ENCODE results near the gene FUS. TPM values are rescaled to one million over a fixed set of nuclear protein-coding genes. Genes with fewer than 3 reads are reported as not detected.
"Not testable (repeated sequence)": the region's sequence is repeated elsewhere in the genome, so short reads cannot be mapped to it uniquely, and the experiment has no call there.

Gene FUS
- total RNA-seq, 3 donors from 2014 or later (not counting 1 experiment from before 2014, with no cell fraction given): 872 to 934 (median 918) TPM

DNA sequence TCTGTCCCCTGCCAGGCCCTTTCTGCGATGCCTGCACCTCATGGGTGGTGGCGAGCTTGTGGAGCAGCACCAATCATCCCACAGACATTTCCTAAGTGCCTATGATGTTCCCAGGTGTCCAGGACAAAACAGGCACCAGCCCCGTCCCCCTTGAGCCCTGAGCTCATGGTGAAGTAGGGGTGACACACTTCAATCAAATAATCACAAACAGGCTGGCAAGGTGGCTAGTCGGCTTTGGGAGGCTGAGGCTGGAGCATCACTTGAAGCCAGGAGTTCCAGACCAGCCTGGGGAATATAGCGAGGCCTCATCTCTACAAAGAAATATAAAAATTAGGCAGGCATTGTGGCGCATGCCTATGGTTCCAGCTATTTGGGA is 43.7 kb upstream of the FUS start:
- 92% methylated on average over 5 of the region's 6 CpGs for WGBS (ENCODE audit: insufficient coverage)
- Histone ChIP-seq H3K9me3 (ENCODE audit: control insufficient read depth, insufficient read depth, low read length) (no peaks in the 10 kb centered on the region), H3K4me3 (ENCODE audit: low read length) (no peak overlapping the region), H3K36me3 (ENCODE audit: control insufficient read depth, insufficient read depth, low read length) (peaks cover 11% of the 10 kb centered on the region), H3K27ac (ENCODE audit: low read length) (no peak overlapping the region), H3K27me3 (ENCODE audit: control insufficient read depth, insufficient read depth, low read length) (no peaks in the 10 kb centered on the region), H3K4me1 (ENCODE audit: control insufficient read depth, insufficient read depth, low read length) (peaks cover 8% of the 10 kb centered on the region)
- Mint-ChIP-seq H3K27me3 (ENCODE audit: low read depth in 2 of 2) (no peaks in the 10 kb centered on the region), H3K36me3 (no peaks in the 10 kb centered on the region), H3K9me3 (no peaks in the 10 kb centered on the region), H3K4me3 (no peak overlapping the region), H3K27ac (no peak overlapping the region), H3K4me1 (no peaks in the 10 kb centered on the region)
- DNase-seq (no peak), ATAC-seq (no peak)
- TF ChIP-seq, protein P1, sequence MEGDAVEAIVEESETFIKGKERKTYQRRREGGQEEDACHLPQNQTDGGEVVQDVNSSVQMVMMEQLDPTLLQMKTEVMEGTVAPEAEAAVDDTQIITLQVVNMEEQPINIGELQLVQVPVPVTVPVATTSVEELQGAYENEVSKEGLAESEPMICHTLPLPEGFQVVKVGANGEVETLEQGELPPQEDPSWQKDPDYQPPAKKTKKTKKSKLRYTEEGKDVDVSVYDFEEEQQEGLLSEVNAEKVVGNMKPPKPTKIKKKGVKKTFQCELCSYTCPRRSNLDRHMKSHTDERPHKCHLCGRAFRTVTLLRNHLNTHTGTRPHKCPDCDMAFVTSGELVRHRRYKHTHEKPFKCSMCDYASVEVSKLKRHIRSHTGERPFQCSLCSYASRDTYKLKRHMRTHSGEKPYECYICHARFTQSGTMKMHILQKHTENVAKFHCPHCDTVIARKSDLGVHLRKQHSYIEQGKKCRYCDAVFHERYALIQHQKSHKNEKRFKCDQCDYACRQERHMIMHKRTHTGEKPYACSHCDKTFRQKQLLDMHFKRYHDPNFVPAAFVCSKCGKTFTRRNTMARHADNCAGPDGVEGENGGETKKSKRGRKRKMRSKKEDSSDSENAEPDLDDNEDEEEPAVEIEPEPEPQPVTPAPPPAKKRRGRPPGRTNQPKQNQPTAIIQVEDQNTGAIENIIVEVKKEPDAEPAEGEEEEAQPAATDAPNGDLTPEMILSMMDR (IDR thresholded peaks at IDR 0.05): no peak
- intact Hi-C loops (cut with micrococcal nuclease): no loop called here

DNA sequence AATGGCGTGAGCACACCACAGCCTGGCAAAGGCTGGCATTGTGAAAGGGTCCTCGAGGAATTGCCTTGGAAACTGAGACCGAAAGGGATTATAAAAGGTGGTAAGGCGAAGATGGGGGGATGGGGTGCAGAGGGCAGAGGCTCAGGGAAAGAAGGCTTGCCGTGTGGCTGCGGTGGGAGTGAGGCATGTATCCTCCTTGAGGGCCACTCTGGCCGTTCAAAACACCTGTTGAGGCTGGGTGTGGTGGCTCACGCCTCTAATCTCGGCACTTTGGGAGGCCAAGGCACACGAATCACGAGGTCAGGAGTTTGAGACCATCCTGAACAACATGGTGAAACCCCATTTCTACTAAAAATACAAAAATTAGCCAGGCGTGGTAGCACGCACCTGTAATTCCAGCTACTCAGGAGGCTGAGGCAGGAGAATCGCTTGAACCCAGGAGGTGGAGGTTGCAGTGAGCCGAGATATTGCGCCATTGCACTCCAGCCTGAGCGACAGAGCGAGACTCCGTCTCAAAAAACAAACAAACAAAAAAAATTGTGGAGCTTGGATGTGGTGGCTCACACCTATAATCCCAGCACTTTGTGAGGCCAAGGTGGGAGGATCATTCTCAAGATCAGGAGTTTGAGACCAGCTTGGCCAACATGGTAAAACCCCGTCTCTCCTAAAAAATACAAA is 43.0 kb upstream of the FUS start:
- WGBS (ENCODE audit: insufficient coverage): 90% methylated on average over 16 of the region's 20 CpGs
- H3K4me3 Mint-ChIP-seq; intact Hi-C loops (cut with micrococcal nuclease); H3K9me3 Mint-ChIP-seq; H3K36me3 Mint-ChIP-seq; H3K27me3 ChIP-seq (ENCODE audit: control insufficient read depth, insufficient read depth, low read length); H3K27ac ChIP-seq (ENCODE audit: low read length); H3K27me3 Mint-ChIP-seq (ENCODE audit: low read depth in 2 of 2); H3K4me1 Mint-ChIP-seq; ATAC-seq; H3K9me3 ChIP-seq (ENCODE audit: control insufficient read depth, insufficient read depth, low read length); DNase-seq; H3K27ac Mint-ChIP-seq; H3K36me3 ChIP-seq (ENCODE audit: control insufficient read depth, insufficient read depth, low read length); H3K4me3 ChIP-seq (ENCODE audit: low read length): not testable (repeated sequence)
- H3K4me1 ChIP-seq (ENCODE audit: control insufficient read depth, insufficient read depth, low read length): peaks cover 15% of the 10 kb centered on the region

DNA sequence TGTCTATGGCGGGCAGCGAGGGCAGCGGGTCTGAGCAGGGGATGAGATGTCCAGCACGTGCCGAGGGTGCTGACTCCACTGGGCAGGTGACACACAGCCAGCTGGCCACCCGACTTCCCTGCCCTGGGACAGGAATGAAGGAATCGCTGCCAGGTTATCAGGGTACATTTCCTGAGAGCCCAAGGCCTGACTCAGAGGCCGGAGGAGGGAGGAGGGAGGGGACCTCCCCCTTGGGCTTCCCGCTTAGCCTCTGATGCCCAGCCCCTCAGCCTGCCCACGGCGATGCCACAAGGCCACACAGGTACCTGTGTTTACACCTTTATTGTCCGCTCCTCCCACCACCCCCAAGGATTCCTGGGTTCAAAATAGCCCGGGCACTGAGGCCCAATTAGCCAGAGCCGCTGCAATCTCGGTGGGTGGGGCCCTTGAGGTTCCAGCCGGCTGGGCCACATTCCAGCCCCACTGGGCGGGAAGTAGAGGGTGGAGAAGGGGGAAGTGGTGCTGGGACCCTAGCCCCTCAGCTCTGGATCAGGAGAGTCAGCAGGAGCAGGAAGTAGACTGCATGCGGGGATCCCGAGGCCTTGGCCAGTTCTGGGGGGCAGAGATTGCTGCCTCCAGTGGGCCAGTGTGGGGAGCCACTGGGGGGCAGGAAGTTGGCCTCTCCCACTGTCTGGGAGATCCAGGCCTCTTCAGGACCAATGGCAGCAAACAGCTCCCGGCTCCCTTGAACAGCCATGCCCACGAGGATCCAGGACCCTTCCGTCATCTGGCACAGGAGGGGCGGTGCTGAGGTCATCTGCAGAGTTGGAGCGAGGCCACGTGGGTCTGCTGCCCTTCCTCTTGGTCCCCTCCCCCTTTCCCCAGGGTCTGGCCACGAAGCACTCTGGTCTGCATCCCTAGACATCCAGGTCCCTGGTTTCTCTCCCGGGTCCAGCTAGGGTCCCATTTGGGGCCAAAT is 41.0 kb upstream of the FUS start:
- H3K27ac Mint-ChIP-seq: no peak overlapping the region
- DNase-seq (no peak), ATAC-seq (no peak)
- H3K9me3 Mint-ChIP-seq: no peaks in the 10 kb centered on the region
- peaks cover 11 to 19% of the 10 kb centered on the region in 2 donors for H3K4me1 Mint-ChIP-seq
- no peaks in the 10 kb centered on the region for H3K36me3 Mint-ChIP-seq
- Histone ChIP-seq H3K4me3 (ENCODE audit: low read length) (no peak overlapping the region), H3K4me1 (ENCODE audit: control insufficient read depth, insufficient read depth, low read length) (peaks cover 24% of the 10 kb centered on the region), H3K36me3 (ENCODE audit: control insufficient read depth, insufficient read depth, low read length) (no peaks in the 10 kb centered on the region), H3K27ac (ENCODE audit: low read length) (no peak overlapping the region), H3K27me3 (ENCODE audit: control insufficient read depth, insufficient read depth, low read length) (no peaks in the 10 kb centered on the region), H3K9me3 (ENCODE audit: control insufficient read depth, insufficient read depth, low read length) (no peaks in the 10 kb centered on the region)
- intact Hi-C loops (cut with micrococcal nuclease): no loop called here
- TF ChIP-seq, protein P1 (IDR thresholded peaks at IDR 0.05): no peak
- no peaks in the 10 kb centered on the region for H3K27me3 Mint-ChIP-seq (ENCODE audit: low read depth in 2 of 2)
- WGBS (ENCODE audit: insufficient coverage): 92% methylated on average over 27 of the region's 27 CpGs
- H3K4me3 Mint-ChIP-seq: no peak overlapping the region

DNA sequence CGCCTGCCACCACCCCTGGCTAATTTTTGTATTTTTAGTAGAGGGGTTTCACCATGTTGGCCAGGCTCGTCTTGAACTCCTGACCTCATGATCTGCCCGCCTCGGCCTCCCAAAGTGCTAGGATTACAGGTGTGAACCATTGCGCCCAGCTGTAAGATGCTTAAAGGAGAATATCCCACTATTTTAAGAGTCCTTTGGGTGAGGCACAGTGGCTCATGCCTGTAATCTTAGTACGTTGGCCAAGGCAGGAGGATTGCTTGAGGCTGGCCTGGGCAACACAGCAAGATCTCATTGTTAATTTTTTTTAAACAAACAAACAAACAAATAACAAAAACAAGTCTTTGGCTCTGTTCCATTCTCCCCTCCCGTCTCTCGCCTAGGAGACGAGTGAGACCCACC is 38.9 kb upstream of the FUS start:
- H3K27ac Mint-ChIP-seq: peak overlapping the region in 1 of 2 donors; percentile 82
- H3K27me3 Mint-ChIP-seq (ENCODE audit: low read depth in 2 of 2); H3K4me3 ChIP-seq (ENCODE audit: low read length); DNase-seq; H3K27ac ChIP-seq (ENCODE audit: low read length); H3K36me3 ChIP-seq (ENCODE audit: control insufficient read depth, insufficient read depth, low read length); H3K9me3 Mint-ChIP-seq; H3K9me3 ChIP-seq (ENCODE audit: control insufficient read depth, insufficient read depth, low read length); ATAC-seq; H3K4me3 Mint-ChIP-seq; H3K27me3 ChIP-seq (ENCODE audit: control insufficient read depth, insufficient read depth, low read length); H3K36me3 Mint-ChIP-seq: not testable (repeated sequence)
- intact Hi-C loops (cut with micrococcal nuclease): loop anchor here (5.0 kb wide), 2 partner anchors 34 to 301 kb away; partner anchors contain the start of genes BCKDK and ZNF843
- H3K4me1 Mint-ChIP-seq: peaks cover 15 to 22% of the 10 kb centered on the region in 2 donors
- H3K4me1 ChIP-seq (ENCODE audit: control insufficient read depth, insufficient read depth, low read length): peaks cover 19% of the 10 kb centered on the region
- 94% methylated on average over 9 of the region's 9 CpGs for WGBS (ENCODE audit: insufficient coverage)
